CD4-positive, alpha-beta T cell (primary cell): ENCODE measurements around the gene IL1F10. TPM values are rescaled to one million over a fixed set of nuclear protein-coding genes. Genes with fewer than 3 reads are reported as not detected.

ENCODE experiments used
- ATAC-seq: fragments of 200-7000 bp; cut with Tn5 transposase; one replicate; pipeline ENCODE4 v1.10.0; 2022; ENCODE audit warnings: mild to moderate bottlenecking; ENCODE audit not compliant: poor library complexity
- CTCF ChIA-PET: fragments of 350-600 bp; sonication (Branson Sonifier 250); formaldehyde crosslinking; loops from one replicate; lab custom pipeline; 2021; ENCODE audit warnings: antibody characterized with exemption, inconsistent platforms; lab: Charles Lee
- POLR2A ChIA-PET: fragments of 350-600 bp; sonication (Branson Sonifier 250); formaldehyde crosslinking; loops from one replicate; lab custom pipeline; 2021; ENCODE audit warnings: antibody characterized with exemption, inconsistent platforms; lab: Charles Lee
- DNase-seq, 14 experiments: peaks; one replicate each; pipeline ENCODE4 v3.0.0-alpha.2; 2013 to 2020; ENCODE audit warnings: mixed read lengths in 2 of 14
- H3K27ac ChIP-seq, 2 donors: one replicate each; pipeline versions ENCODE4 v1.5.1 to v1.7.0; 2013; ENCODE audit warnings: low read length in 2 of 2, low read depth in 1 of 2, mild to moderate bottlenecking in 1 of 2
- H3K27me3 ChIP-seq, 2 experiments: 1 replicate in 1 of 2; 2 replicates in 1 of 2; pipeline versions ENCODE4 v1.6.1 to v1.7.0; 2013; ENCODE audit warnings: low read length in 2 of 2, control low read depth in 1 of 2, mild to moderate bottlenecking in 1 of 2, moderate library complexity in 1 of 2; ENCODE audit not compliant: insufficient read depth in 2 of 2, control insufficient read depth in 1 of 2
- H3K36me3 ChIP-seq: one replicate; pipeline ENCODE4 v1.6.1; 2013; ENCODE audit warnings: low read length, control low read depth; ENCODE audit not compliant: insufficient read depth
- H3K4me1 ChIP-seq: one replicate; pipeline ENCODE4 v1.6.1; 2013; ENCODE audit warnings: low read length, control low read depth; ENCODE audit not compliant: insufficient read depth
- H3K4me3 ChIP-seq: one replicate; pipeline ENCODE4 v1.5.1; 2013; ENCODE audit warnings: mild to moderate bottlenecking, low read length, moderate library complexity
- H3K9me3 ChIP-seq, 2 experiments: 1 replicate in 1 of 2; 2 replicates in 1 of 2; pipeline versions ENCODE4 v1.6.1 to v1.7.0; 2013; ENCODE audit warnings: low read length in 2 of 2, mild to moderate bottlenecking in 2 of 2, control low read depth in 1 of 2, moderate library complexity in 1 of 2; ENCODE audit not compliant: control insufficient read depth in 1 of 2, insufficient read depth in 1 of 2
- H3K27ac Mint-ChIP-seq: one replicate; pipeline ENCODE4 v1.8.0; 2020; ENCODE audit warnings: mixed read lengths
- H3K27me3 Mint-ChIP-seq: one replicate; pipeline ENCODE4 v1.8.0; 2021; ENCODE audit warnings: mixed read lengths
- H3K36me3 Mint-ChIP-seq: one replicate; pipeline ENCODE4 v1.8.0; 2021; ENCODE audit warnings: low read depth, mixed read lengths
- H3K4me1 Mint-ChIP-seq: one replicate; pipeline ENCODE4 v1.8.0; 2021; ENCODE audit warnings: low read depth, mixed read lengths
- H3K4me3 Mint-ChIP-seq: one replicate; pipeline ENCODE4 v1.8.0; 2020; ENCODE audit warnings: mild to moderate bottlenecking, mixed read lengths
- H3K9me3 Mint-ChIP-seq: one replicate; pipeline ENCODE4 v1.8.0; 2020; ENCODE audit warnings: mixed read lengths
- intact Hi-C, 2 experiments: fragments of 100-400 bp; cut with DNase I in 1 of 2; cut with micrococcal nuclease in 1 of 2; formaldehyde crosslinking; loops; one replicate each; pipeline versions ENCODE4 v1.15.1 to v1.9.0; 2023 to 2025; cut with DNase I, micrococcal nuclease
- total RNA-seq, 174 experiments: library from RNA in 2 of 174; stranded (reverse) in 2 of 174; gene quantifications; one replicate each; pipeline ENCODE4 v1.2.3 and lab custom pipeline; 2021 to 2026
- TF ChIP-seq, protein P1 (sequence below): fragments of 200-600 bp; IDR thresholded peaks from one replicate; pipeline ENCODE4 v1.8.0; 2022; ENCODE audit warnings: antibody characterized with exemption, mild to moderate bottlenecking

Gene IL1F10
- total RNA-seq, 2 experiments from 2014 or later, result not detected

GRCh38 chr2:113024764-113025163, 43.0 kb upstream of the IL1F10 start:
- ATAC-seq (no peak), DNase-seq (no peak)
- no peak overlapping the region for H3K4me3 Mint-ChIP-seq
- no peaks in the 10 kb centered on the region for H3K4me1 Mint-ChIP-seq
- H3K4me3 ChIP-seq, result no peak overlapping the region
- H3K27me3 Mint-ChIP-seq, result peaks cover 4% of the 10 kb centered on the region
- TF ChIP-seq, protein P1, sequence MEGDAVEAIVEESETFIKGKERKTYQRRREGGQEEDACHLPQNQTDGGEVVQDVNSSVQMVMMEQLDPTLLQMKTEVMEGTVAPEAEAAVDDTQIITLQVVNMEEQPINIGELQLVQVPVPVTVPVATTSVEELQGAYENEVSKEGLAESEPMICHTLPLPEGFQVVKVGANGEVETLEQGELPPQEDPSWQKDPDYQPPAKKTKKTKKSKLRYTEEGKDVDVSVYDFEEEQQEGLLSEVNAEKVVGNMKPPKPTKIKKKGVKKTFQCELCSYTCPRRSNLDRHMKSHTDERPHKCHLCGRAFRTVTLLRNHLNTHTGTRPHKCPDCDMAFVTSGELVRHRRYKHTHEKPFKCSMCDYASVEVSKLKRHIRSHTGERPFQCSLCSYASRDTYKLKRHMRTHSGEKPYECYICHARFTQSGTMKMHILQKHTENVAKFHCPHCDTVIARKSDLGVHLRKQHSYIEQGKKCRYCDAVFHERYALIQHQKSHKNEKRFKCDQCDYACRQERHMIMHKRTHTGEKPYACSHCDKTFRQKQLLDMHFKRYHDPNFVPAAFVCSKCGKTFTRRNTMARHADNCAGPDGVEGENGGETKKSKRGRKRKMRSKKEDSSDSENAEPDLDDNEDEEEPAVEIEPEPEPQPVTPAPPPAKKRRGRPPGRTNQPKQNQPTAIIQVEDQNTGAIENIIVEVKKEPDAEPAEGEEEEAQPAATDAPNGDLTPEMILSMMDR, result no peak
- H3K27me3 ChIP-seq, result peaks cover 6 to 12% of the 10 kb centered on the region in 2 experiments
- no peaks in the 10 kb centered on the region for H3K9me3 ChIP-seq
- no peak overlapping the region for H3K27ac Mint-ChIP-seq
- H3K36me3 ChIP-seq, result no peaks in the 10 kb centered on the region
- CTCF ChIA-PET, result interaction anchor here (0.8 kb wide), 1 partner anchor 113 kb away, joined by 4 read pairs; no protein-coding TSS in a partner anchor
- H3K4me1 ChIP-seq, result no peaks in the 10 kb centered on the region
- H3K9me3 Mint-ChIP-seq, result no peaks in the 10 kb centered on the region
- no peak overlapping the region for H3K27ac ChIP-seq
- H3K36me3 Mint-ChIP-seq, result no peaks in the 10 kb centered on the region
- intact Hi-C loops, result no loop called here
- POLR2A ChIA-PET, result no interaction called here

- Mint-ChIP-seq H3K27ac (no peak overlapping the region), H3K27me3 (peaks cover 4% of the 10 kb centered on the region), H3K4me3 (no peak overlapping the region), H3K4me1 (no peaks in the 10 kb centered on the region), H3K9me3 (no peaks in the 10 kb centered on the region), H3K36me3 (no peaks in the 10 kb centered on the region)
- H3K27me3 ChIP-seq, result peaks cover 6 to 12% of the 10 kb centered on the region in 2 experiments
- no peaks in the 10 kb centered on the region for H3K4me1 ChIP-seq
- H3K36me3 ChIP-seq, result no peaks in the 10 kb centered on the region
- H3K27ac ChIP-seq, result no peak overlapping the region
- H3K9me3 ChIP-seq, result no peaks in the 10 kb centered on the region
- peak in 1 of 14 experiments; percentile 5 for DNase-seq
- no peak for ATAC-seq
- intact Hi-C loops, result no loop called here
- TF ChIP-seq, protein P1, result no peak
- H3K4me3 ChIP-seq, result no peak overlapping the region
- POLR2A ChIA-PET, result no interaction called here
- CTCF ChIA-PET, result no interaction called here
These were observed 42.0 kb upstream of the IL1F10 start for GRCh38 chr2:113025737-113026136.

DNA sequence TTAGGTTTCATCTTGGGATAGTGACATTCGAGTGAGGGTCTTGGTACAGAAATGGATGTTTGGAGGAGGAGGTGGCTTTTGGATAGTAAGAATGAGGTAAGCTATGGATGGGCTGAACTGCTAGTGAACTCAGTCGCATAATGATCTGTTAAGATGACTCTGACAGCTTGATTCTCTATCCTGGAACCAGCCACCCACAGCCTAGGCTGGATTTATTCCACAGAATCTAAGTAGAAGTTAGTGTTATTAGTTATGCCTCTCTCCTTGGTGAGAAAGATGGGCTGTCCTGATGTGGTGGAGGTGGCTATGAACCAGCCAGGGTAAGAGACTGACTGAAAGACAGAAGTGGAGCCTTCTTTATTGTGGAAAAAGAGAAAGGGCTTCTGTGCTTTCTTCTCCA, 40.1 kb upstream of the IL1F10 start:
- no peak overlapping the region for H3K4me3 ChIP-seq
- intact Hi-C loops, result no loop called here
- Mint-ChIP-seq H3K9me3 (no peaks in the 10 kb centered on the region), H3K36me3 (no peaks in the 10 kb centered on the region), H3K27ac (no peak overlapping the region), H3K4me3 (no peak overlapping the region), H3K4me1 (no peaks in the 10 kb centered on the region), H3K27me3 (peaks cover 4% of the 10 kb centered on the region)
- ATAC-seq (no peak), DNase-seq (no peak)
- no peak overlapping the region for H3K27ac ChIP-seq
- POLR2A ChIA-PET, result no interaction called here
- peaks cover 6 to 12% of the 10 kb centered on the region in 2 experiments for H3K27me3 ChIP-seq
- TF ChIP-seq, protein P1, result no peak
- CTCF ChIA-PET, result no interaction called here
- H3K4me1 ChIP-seq, result no peaks in the 10 kb centered on the region
- no peaks in the 10 kb centered on the region for H3K9me3 ChIP-seq
- H3K36me3 ChIP-seq, result no peaks in the 10 kb centered on the region
